ENCODE measurements around the gene PPP2R3B. TPM values are rescaled to one million over a fixed set of nuclear protein-coding genes. Genes with fewer than 3 reads are reported as not detected.
"Not testable (repeated sequence)": the region's sequence is repeated elsewhere in the genome, so short reads cannot be mapped to it uniquely, and the experiment has no call there.

The PPP2R3B gene
- total RNA-seq, 1 experiment from 2014 or later, result 19.1 TPM

DNA sequence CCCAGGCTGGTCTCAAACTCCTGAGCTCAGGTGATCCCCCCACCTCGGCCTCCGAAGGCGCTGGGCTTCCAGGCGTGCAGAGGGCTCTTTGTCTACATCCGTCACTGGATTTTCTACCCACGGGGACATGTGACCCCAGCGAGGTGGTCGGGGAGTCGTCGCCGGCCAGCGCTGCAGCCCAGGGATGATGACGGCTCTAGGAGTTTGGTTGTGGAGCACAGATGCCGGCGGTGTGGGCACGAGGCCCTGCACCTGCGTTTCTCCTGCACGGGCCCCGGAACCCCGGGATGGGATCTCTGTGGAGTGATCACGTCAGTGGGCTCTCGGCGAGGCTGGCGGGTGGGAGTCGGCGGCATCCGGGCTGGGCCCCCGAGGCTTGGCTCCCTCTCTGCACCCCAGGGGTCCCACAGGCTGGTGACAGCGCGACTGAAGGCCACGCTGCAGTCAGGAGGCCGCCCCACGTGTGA is 59.0 kb downstream of the PPP2R3B start:
- CTCF ChIA-PET, result no interaction called here
- H3K4me3 ChIP-seq (replicated peaks in 1 of 2; ENCODE audit: low read depth in 1 of 2, low read length in 2 of 2), result no peak overlapping the region
- no peak for ATAC-seq
- peaks cover 7 to 29% of the 10 kb centered on the region in 2 experiments; a peak in 3 of 4 replicates for H3K4me1 ChIP-seq (ENCODE audit: control insufficient read depth in 1 of 2, insufficient read depth in 2 of 2, low read length in 2 of 2)
- no peaks in the 10 kb centered on the region for H4K20me1 ChIP-seq (ENCODE audit: insufficient read depth)
- RAD21 ChIA-PET (ENCODE audit: low non-redundant PET in 1 of 2, low total read pairs in 2 of 2, uncharacterized antibody in 2 of 2, unreplicated experiment in 2 of 2), result no interaction called here
- no peak overlapping the region for H3K9ac ChIP-seq (ENCODE audit: low read length)
- no peaks in the 10 kb centered on the region for H3K36me3 ChIP-seq (ENCODE audit: control insufficient read depth in 1 of 2, insufficient read depth in 2 of 2, low read length in 2 of 2)
- H3K79me2 ChIP-seq (ENCODE audit: insufficient read depth, low read length), result no peaks in the 10 kb centered on the region
- H3K27ac ChIP-seq (ENCODE audit: low read depth, low read length), result no peak overlapping the region
- H3K4me2 ChIP-seq (ENCODE audit: low read length), result no peak overlapping the region
- no peaks in the 10 kb centered on the region for H3K9me3 ChIP-seq (ENCODE audit: control insufficient read depth in 1 of 2, insufficient read depth in 1 of 2, low read depth in 1 of 2, low read length in 2 of 2)
- intact Hi-C loops (cut with micrococcal nuclease), result no loop called here
- H3K9me2 ChIP-seq (ENCODE audit: insufficient read depth), result no peaks in the 10 kb centered on the region
- no peak overlapping the region for H2AFZ ChIP-seq (ENCODE audit: low read depth, low read length, poor library complexity, severe bottlenecking)
- H3K27me3 ChIP-seq (ENCODE audit: insufficient read depth, low read length), result no peaks in the 10 kb centered on the region
- TF ChIP-seq, protein P1, sequence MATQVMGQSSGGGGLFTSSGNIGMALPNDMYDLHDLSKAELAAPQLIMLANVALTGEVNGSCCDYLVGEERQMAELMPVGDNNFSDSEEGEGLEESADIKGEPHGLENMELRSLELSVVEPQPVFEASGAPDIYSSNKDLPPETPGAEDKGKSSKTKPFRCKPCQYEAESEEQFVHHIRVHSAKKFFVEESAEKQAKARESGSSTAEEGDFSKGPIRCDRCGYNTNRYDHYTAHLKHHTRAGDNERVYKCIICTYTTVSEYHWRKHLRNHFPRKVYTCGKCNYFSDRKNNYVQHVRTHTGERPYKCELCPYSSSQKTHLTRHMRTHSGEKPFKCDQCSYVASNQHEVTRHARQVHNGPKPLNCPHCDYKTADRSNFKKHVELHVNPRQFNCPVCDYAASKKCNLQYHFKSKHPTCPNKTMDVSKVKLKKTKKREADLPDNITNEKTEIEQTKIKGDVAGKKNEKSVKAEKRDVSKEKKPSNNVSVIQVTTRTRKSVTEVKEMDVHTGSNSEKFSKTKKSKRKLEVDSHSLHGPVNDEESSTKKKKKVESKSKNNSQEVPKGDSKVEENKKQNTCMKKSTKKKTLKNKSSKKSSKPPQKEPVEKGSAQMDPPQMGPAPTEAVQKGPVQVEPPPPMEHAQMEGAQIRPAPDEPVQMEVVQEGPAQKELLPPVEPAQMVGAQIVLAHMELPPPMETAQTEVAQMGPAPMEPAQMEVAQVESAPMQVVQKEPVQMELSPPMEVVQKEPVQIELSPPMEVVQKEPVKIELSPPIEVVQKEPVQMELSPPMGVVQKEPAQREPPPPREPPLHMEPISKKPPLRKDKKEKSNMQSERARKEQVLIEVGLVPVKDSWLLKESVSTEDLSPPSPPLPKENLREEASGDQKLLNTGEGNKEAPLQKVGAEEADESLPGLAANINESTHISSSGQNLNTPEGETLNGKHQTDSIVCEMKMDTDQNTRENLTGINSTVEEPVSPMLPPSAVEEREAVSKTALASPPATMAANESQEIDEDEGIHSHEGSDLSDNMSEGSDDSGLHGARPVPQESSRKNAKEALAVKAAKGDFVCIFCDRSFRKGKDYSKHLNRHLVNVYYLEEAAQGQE (IDR thresholded peaks at IDR 0.05; ENCODE audit: low read depth), result no peak
- TF ChIP-seq, protein P2, sequence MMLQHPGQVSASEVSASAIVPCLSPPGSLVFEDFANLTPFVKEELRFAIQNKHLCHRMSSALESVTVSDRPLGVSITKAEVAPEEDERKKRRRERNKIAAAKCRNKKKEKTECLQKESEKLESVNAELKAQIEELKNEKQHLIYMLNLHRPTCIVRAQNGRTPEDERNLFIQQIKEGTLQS (IDR thresholded peaks at IDR 0.05), result no peak
- TF ChIP-seq EGR1 (IDR thresholded peaks at IDR 0.05; ENCODE audit: low read depth), result no peak
- TF ChIP-seq, protein P3, sequence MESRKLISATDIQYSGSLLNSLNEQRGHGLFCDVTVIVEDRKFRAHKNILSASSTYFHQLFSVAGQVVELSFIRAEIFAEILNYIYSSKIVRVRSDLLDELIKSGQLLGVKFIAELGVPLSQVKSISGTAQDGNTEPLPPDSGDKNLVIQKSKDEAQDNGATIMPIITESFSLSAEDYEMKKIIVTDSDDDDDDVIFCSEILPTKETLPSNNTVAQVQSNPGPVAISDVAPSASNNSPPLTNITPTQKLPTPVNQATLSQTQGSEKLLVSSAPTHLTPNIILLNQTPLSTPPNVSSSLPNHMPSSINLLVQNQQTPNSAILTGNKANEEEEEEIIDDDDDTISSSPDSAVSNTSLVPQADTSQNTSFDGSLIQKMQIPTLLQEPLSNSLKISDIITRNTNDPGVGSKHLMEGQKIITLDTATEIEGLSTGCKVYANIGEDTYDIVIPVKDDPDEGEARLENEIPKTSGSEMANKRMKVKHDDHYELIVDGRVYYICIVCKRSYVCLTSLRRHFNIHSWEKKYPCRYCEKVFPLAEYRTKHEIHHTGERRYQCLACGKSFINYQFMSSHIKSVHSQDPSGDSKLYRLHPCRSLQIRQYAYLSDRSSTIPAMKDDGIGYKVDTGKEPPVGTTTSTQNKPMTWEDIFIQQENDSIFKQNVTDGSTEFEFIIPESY (IDR thresholded peaks at IDR 0.05; ENCODE audit: extremely low read depth, insufficient replicate concordance, low read length), result no peak
- TF ChIP-seq FOSL1 (IDR thresholded peaks at IDR 0.05; ENCODE audit: low read depth), result no peak
- TF ChIP-seq, protein P4, sequence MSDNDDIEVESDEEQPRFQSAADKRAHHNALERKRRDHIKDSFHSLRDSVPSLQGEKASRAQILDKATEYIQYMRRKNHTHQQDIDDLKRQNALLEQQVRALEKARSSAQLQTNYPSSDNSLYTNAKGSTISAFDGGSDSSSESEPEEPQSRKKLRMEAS (IDR thresholded peaks at IDR 0.05), result no peak
- no peak for TF ChIP-seq POLR2A (IDR thresholded peaks at IDR 0.05; ENCODE audit: borderline replicate concordance, extremely low read depth, insufficient read depth, insufficient read length)
- no peak for TF ChIP-seq CEBPB (IDR thresholded peaks at IDR 0.05; ENCODE audit: low read depth)
- TF ChIP-seq JUND (IDR thresholded peaks at IDR 0.05), result no peak
- no peak for TF ChIP-seq SIN3A (IDR thresholded peaks at IDR 0.05; ENCODE audit: low read depth)
- no peak for TF ChIP-seq ZNF274 (IDR thresholded peaks at IDR 0.05; ENCODE audit: low read depth, low read length)
- TF ChIP-seq SRF (IDR thresholded peaks at IDR 0.05; ENCODE audit: low read depth), result no peak
- TF ChIP-seq YY1 (IDR thresholded peaks at IDR 0.05; ENCODE audit: extremely low read depth, insufficient replicate concordance, low read depth, low read length), result no peak
- no peak for TF ChIP-seq CBX3 (IDR thresholded peaks at IDR 0.05; ENCODE audit: low read depth)
- no peak for TF ChIP-seq EZH2 (IDR thresholded peaks at IDR 0.05)
- POLR2A ChIA-PET, result no interaction called here
- no peak for DNase-seq (ENCODE audit: low read depth, low spot score)
- no TSS peak for BruUV-seq (replicated peaks)

DNA sequence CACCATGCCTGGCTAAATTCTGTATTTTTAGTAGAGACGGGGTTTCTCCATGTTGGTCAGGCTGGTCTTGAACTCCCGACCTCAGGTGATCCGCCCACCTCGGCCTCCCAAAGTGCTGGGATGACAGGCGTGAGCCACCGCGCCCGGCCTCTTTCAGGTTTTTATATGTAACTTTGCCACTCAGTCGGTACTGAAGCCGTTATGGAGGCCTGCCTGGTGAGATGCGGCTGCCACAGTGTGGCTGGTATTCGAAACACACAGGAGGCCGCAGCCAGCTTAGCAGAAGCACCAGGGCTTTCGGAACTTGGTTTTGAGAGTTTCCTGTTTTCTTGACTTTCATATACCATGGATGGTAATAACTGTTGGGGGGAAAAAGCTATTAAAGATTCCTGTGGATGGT is 62.0 kb downstream of the PPP2R3B start:
- ATAC-seq; H3K79me2 ChIP-seq (ENCODE audit: insufficient read depth, low read length); H3K9ac ChIP-seq (ENCODE audit: low read length); H3K36me3 ChIP-seq (ENCODE audit: control insufficient read depth in 1 of 2, insufficient read depth in 2 of 2, low read length in 2 of 2); DNase-seq (ENCODE audit: low read depth, low spot score); H3K9me2 ChIP-seq (ENCODE audit: insufficient read depth); H4K20me1 ChIP-seq (ENCODE audit: insufficient read depth); BruUV-seq (replicated peaks); RAD21 ChIA-PET (ENCODE audit: low non-redundant PET in 1 of 2, low total read pairs in 2 of 2, uncharacterized antibody in 2 of 2, unreplicated experiment in 2 of 2); H3K4me3 ChIP-seq (replicated peaks in 1 of 2; ENCODE audit: low read depth in 1 of 2, low read length in 2 of 2); H3K27ac ChIP-seq (ENCODE audit: low read depth, low read length); intact Hi-C loops (cut with micrococcal nuclease); H3K4me2 ChIP-seq (ENCODE audit: low read length); CTCF ChIA-PET; H3K9me3 ChIP-seq (ENCODE audit: control insufficient read depth in 1 of 2, insufficient read depth in 1 of 2, low read depth in 1 of 2, low read length in 2 of 2); H2AFZ ChIP-seq (ENCODE audit: low read depth, low read length, poor library complexity, severe bottlenecking); H3K27me3 ChIP-seq (ENCODE audit: insufficient read depth, low read length); POLR2A ChIA-PET: not testable (repeated sequence)
- peaks cover 3 to 24% of the 10 kb centered on the region in 2 experiments; a peak in 3 of 4 replicates for H3K4me1 ChIP-seq (ENCODE audit: control insufficient read depth in 1 of 2, insufficient read depth in 2 of 2, low read length in 2 of 2)

Data from HCT116 (cell line).